GM12872 (cell line): ENCODE measurements around the gene ROR2.

Experiments
- CTCF ChIP-seq: IDR thresholded peaks from 3 replicates; pipeline ENCODE4 v1.5.1; 2011; ENCODE audit warnings: low read depth, mild to moderate bottlenecking, low read length, moderate library complexity; ENCODE audit not compliant: insufficient read depth

Gene ROR2

GRCh38 chr9:91516777-91517176 lies 433.3 kb downstream of the ROR2 start:
- no peak for TF ChIP-seq CTCF

- no peak for TF ChIP-seq CTCF
Observed at GRCh38 chr9:91516081-91516480, 433.9 kb downstream of the ROR2 start.

GRCh38 chr9:91515074-91515687 lies 434.8 kb downstream of the ROR2 start:
- TF ChIP-seq CTCF, result no peak
